ENCODE measurements around the gene ARPC5.

DNA sequence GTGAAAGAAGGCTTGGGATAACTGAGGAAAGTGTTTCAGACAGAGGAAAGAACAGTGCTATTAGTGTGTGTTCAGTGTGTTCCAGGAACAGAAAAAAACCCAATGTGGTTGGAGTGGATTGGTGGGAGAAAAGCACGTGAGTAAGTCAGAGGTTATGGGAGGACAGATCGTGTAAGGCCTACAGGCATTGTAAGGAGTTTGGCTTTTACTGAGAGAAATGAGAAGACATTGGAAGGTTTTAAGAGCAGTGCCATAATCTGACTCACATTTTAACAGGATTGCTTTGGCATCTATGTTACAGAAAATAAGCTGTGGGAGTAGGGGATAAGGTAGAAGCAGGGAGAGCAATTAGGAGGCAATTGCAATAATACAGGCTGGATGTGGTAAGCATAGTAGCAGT lies 4.8 kb downstream of the ARPC5 start:
- TF ChIP-seq, protein P1, sequence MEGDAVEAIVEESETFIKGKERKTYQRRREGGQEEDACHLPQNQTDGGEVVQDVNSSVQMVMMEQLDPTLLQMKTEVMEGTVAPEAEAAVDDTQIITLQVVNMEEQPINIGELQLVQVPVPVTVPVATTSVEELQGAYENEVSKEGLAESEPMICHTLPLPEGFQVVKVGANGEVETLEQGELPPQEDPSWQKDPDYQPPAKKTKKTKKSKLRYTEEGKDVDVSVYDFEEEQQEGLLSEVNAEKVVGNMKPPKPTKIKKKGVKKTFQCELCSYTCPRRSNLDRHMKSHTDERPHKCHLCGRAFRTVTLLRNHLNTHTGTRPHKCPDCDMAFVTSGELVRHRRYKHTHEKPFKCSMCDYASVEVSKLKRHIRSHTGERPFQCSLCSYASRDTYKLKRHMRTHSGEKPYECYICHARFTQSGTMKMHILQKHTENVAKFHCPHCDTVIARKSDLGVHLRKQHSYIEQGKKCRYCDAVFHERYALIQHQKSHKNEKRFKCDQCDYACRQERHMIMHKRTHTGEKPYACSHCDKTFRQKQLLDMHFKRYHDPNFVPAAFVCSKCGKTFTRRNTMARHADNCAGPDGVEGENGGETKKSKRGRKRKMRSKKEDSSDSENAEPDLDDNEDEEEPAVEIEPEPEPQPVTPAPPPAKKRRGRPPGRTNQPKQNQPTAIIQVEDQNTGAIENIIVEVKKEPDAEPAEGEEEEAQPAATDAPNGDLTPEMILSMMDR (IDR thresholded peaks at IDR 0.05; ENCODE audit: low read depth, low read length, poor library complexity, severe bottlenecking): no peak
- TF ChIP-seq EZH2phosphoT487 (IDR thresholded peaks at IDR 0.05; ENCODE audit: borderline replicate concordance, low read length): no peak

Measured in DOHH2 (cell line).